Activated CD8-positive, alpha-beta memory T cell treated with anti-CD3 and anti-CD28 coated beads, Interleukin-2, amount 50 U/mL, for 4 hours (primary cell): Measurements from ENCODE around the gene BCAS3.
A peak's percentile ranks its signal among the peaks of the same experiment; 100 is the strongest.

ENCODE experiments used
- DNase-seq: peaks from one replicate; pipeline ENCODE4 v3.0.0-alpha.2; 2020

The BCAS3 gene

DNA sequence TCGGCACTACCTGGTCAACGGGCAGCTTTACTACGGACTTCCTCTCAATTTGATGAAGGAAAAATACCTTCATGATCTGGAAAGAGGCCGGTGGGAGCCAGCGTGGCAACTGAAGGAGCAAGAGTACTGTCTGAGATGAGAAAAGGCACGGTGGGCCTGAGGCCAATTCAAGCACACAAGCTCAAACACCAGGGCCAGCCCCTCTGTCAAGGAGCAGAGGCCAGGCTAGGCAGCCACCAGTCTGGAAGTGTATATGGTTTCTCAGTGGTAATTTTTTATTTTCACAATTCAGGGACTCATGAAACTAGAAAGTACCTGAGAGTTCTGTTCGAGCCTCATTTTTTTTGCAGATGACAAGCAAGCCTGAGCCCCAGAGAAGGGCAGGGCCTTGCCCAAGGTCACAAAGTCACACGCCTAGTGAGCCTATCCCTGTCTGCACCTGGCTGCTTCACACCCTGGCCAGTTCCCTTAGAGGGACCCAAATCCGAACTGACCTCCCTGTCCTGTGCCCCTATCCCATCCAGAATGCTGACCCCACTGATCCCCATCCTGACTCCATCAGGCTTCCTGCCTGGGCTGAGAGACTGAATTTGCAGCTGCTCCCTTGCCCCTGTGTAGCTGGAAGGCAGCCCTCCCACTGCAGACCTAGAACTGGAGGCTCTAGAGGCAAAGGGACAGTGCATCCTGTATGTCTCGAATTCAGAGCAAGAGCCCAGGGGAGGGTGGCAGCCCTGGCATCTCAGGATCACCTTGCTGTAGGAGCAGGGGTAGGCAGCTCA lies 717.2 kb downstream of the BCAS3 start:
- no peak for DNase-seq

- no peak for DNase-seq
Measured at GRCh38 chr17:61395409-61395982, 717.8 kb downstream of the BCAS3 start.

- no peak for DNase-seq
Measured at GRCh38 chr17:61395983-61396585, 718.4 kb downstream of the BCAS3 start.

DNA sequence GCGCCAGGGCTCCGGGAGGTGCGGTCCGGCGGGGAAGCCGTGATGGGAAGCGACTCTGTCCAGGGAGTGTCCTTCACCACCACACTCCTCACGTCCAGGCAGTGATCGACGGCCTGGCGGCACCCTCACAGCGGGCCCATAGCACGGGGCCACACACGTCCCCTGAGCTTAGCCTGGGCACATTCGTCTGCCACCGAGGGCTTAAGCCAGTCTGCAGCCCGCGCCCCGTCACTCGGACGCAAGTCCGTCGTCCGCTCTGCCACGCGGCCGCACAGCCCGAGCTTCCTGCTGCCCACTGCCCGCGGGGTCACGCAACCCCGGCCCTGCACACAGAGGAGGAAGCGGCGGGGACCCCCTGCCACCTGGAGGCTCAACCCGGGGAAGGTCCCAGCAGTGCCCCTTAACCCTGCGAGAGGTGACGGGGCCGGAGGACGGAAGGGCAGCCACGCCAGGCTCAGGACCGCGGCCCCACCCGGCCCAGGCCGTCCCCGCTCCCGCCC lies 719.0 kb downstream of the BCAS3 start:
- no peak for DNase-seq

DNA sequence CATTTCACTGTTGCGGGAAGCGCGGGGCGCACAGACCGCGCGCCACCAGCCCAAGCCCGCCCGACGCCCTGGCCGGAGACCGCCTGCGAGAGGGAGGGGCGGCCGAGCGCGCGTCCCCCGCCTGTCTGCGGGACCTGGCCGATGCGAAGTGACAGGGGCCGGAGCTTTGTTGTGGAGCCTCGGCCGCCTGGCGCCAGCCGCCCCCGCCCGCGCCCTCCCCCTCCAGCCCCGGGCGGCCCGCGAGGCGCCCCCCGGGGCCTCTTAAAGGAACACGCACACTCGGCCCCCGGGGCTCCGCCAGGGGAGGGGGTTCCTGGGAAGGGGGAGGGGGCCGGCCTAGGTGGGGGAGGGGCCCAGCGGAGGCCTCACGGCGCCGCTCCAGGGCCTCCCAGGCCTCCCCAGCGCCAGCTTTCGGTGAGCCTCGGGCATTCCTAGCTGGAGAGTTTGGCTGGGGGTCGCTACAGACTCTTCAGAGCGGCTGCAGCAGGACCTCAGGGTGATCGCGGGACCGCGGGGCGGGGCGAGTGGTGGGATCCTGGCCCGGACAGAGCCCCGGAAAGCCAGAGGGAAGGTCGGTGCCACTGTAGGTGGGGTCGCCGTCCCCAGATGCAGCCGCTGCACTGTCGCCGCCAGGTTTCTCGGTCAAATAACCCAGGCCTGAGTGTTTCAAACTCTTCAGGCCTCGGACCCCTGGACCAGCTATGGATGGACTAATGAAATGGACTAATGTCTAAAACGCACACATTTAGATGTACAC lies 719.6 kb downstream of the BCAS3 start:
- no peak for DNase-seq

- no peak for DNase-seq
Measured at GRCh38 chr17:61398721-61399130, 721.1 kb downstream of the BCAS3 start.

DNA sequence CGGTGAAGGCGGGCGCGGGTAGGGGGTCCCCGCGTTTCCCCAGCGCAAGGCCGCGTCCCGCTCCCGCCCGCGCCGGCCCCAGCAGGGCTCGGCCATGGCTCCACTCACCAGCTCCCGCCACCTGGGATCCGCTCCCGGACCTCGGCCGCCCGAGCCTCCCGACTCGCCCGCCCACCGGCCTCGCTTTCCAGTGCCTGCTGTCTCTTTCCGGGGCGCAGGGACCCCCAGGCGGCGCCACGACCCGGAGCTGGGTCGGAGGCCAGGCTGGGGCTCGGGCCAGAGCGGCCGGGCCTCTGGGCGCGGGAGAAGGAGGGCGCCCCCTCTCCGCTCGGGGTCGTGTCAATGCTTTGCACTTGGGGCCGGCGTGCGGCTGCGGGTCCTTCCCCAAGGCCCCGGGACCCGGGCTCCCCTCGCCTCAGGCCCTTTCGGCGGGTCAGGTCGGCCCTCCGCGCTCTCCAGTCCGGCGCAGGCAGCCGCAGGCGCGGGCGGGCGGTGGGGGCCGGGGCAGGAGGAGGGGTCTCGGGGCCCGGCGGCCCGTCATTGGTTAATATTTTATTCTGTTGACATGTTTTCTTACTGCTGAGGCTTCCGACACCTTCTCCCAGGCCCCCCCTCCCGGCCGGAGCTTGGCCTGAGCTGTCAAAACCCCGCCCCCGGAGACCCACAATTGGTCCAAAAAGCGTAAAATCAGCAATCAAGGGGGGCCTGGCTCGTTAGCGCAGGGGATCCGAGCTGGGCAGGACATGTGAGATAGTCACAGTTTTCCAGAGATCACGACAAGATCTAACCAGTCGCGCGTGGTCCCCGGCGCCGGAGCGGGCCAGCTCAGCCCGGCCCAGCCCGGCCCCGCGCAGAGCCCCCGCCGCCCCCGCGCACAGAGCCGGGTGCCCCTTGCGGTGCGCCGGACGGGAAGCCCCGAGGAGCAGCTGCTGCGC lies 721.7 kb downstream of the BCAS3 start, which contains the start of gene TBX2:
Gene TBX2 (plus strand): TSS at position 713 of the 935 bp plus-strand sequence. CDS start 334 bp downstream, outside the sequence.
- no peak for DNase-seq

- no peak for DNase-seq
Measured at GRCh38 chr17:61400066-61400716, 722.5 kb downstream of the BCAS3 start.

- DNase-seq: no peak
Measured at GRCh38 chr17:61400717-61401388, 723.2 kb downstream of the BCAS3 start.

- no peak for DNase-seq
Measured at GRCh38 chr17:61401389-61402072, 723.9 kb downstream of the BCAS3 start.

DNA sequence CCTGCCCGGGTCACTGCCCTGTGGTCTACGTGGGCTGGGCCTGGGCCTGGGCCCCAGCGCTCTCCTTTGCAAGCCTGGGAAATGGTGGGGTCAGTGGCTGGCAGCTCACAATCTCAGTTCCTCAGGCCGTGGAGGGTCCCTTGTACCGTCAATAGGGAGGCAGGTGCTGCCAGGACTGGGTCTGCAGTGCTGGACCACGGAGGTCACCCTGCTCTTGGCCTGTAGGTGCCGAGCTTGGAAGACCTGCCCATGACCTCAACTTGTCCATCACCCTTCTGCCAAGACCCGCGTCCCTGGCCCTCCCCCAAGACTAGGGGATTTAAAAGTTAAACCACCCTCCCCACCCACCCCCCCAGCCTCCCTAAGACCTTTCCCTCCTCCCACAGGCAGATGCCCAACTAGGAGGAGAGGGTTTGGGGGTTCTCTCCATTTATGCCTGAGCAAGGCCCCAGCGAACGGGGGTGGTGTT lies 724.5 kb downstream of the BCAS3 start:
- no peak for DNase-seq

GRCh38 chr17:61402978-61403800 lies 725.5 kb downstream of the BCAS3 start:
- no peak for DNase-seq

- no peak for DNase-seq
Measured at GRCh38 chr17:61403801-61404662, 726.4 kb downstream of the BCAS3 start.

GRCh38 chr17:61404663-61404912 lies 726.9 kb downstream of the BCAS3 start:
- no peak for DNase-seq

- DNase-seq: peak; percentile 11
Measured at GRCh38 chr17:61404913-61405685, 727.4 kb downstream of the BCAS3 start.

DNA sequence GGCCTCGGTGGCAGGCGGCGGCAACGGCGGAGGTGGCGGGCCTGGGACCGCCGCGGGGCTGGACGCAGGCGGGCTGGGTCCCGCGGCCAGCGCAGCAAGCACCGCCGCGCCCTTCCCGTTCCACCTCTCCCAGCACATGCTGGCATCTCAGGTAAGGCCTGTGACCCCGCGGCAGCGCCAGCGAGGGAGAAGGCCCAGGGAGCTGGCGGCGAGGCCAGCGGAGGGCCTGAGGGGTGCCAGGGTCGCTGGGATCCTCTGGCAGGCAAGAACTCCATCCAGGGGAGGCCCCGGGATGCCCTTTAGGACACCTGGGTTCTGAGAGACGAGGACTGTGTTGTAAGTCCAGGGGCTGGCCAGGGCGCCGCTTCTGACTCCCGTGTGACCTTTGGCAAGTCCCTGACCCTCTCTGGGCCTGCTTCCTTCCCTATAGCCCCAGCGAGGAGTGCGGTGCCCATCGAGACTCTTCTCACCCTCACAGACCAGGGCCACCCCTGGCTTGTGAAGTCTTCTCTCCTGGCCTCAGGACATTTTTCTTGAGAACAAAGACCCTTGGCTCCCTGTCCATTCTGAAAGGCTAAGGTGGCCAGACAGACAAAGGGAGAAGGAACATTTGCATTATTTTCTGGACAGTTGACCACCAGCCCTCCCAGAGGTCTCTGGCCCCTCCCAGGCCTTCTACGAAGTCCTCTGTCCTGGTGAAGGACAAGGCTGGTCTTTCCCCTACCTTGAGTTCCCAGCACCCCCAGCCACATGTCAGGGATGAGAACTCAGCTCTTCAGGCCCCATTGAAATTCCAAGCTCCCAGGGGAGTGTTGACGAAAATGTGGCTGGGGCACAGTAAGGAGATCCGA lies 728.3 kb downstream of the BCAS3 start:
- peak; percentile 10 for DNase-seq

GRCh38 chr17:61406537-61406845 lies 728.8 kb downstream of the BCAS3 start:
- DNase-seq: no peak
